ENCODE results near the gene POPDC2. TPM values are rescaled to one million over a fixed set of nuclear protein-coding genes. Genes with fewer than 3 reads are reported as not detected.

POPDC2 gene
- total and polyA plus RNA-seq, 7 donors: 30.7 to 205 (median 137) TPM

DNA sequence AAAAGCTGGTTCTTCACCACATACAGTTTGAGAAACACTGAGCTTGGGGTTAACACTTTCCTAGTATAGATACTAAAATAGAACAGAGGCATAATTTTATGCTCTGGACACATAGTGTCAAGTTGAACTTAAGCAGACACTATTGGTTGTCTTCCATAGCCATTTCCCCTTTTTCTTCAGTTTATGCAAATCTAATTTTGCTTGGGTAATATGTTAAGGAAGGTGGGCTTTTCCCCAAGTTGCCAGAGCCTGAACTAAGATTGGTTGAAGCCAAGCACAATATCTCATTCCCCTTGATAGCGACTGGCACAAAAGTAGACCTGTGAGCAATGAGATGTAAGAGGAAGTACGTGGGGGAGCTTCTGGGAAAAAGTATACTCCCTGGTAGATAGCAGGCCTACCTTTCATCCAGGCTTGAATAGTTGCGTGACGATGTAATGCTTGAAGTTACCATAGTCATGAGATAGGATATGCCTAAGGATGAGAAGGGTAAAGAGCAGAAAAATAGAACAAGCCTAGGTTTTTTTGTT lies 4.5 kb upstream of the POPDC2 start:
- no peak for DNase-seq
- peak; percentile 52 to 71 (median 64) for ATAC-seq
- TF ChIP-seq, protein P1, sequence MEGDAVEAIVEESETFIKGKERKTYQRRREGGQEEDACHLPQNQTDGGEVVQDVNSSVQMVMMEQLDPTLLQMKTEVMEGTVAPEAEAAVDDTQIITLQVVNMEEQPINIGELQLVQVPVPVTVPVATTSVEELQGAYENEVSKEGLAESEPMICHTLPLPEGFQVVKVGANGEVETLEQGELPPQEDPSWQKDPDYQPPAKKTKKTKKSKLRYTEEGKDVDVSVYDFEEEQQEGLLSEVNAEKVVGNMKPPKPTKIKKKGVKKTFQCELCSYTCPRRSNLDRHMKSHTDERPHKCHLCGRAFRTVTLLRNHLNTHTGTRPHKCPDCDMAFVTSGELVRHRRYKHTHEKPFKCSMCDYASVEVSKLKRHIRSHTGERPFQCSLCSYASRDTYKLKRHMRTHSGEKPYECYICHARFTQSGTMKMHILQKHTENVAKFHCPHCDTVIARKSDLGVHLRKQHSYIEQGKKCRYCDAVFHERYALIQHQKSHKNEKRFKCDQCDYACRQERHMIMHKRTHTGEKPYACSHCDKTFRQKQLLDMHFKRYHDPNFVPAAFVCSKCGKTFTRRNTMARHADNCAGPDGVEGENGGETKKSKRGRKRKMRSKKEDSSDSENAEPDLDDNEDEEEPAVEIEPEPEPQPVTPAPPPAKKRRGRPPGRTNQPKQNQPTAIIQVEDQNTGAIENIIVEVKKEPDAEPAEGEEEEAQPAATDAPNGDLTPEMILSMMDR (IDR thresholded peaks at IDR 0.05): no peak
- Histone ChIP-seq H3K27ac (peak overlapping the region; percentile 97), H3K36me3 (ENCODE audit: insufficient read depth in 1 of 2, low read depth in 1 of 2) (peaks cover 0 to 21% of the 10 kb centered on the region in 2 donors), H3K27me3 (ENCODE audit: insufficient read depth in 3 of 3, low read length in 2 of 3) (no peaks in the 10 kb centered on the region), H3K4me1 (peaks cover 54% of the 10 kb centered on the region), H3K4me3 (peak overlapping the region; percentile 22), H3K9me3 (no peaks in the 10 kb centered on the region)
- WGBS, 3 donors: 32 to 57% (median 33%) methylated on average over 4 of the region's 4 CpGs
- intact Hi-C loops (cut with DNase I): no loop called here

DNA sequence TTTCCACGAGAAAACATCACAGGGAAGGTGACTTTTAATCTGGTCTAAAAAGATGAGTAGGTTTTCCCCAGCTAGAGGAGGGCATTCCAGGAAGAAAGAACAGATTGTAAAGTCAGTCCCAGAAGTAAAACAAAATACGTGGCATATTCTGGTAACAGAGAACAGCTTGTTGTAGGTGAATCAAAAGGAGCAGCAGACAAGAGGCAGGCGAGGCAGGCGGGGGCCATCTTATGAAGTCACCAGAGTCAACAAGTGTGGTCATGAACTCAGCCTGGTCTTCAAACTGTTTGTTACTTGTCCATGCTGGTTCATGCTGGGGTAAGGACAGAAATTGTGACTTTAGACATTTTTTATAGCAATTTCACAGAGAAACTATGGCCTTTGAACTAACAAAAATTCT lies 4.0 kb upstream of the POPDC2 start:
- Histone ChIP-seq H3K27me3 (ENCODE audit: insufficient read depth in 3 of 3, low read length in 2 of 3) (no peaks in the 10 kb centered on the region), H3K4me3 (peak overlapping the region; percentile 13), H3K9me3 (no peaks in the 10 kb centered on the region), H3K27ac (peak overlapping the region; percentile 97), H3K4me1 (peaks cover 51% of the 10 kb centered on the region), H3K36me3 (ENCODE audit: insufficient read depth in 1 of 2, low read depth in 1 of 2) (peaks cover 0 to 17% of the 10 kb centered on the region in 2 donors)
- DNase-seq (no peak), ATAC-seq (peak in 1 of 4 donors; percentile 19)
- WGBS, 3 donors: 50 to 74% (median 61%) methylated on average over 4 of the region's 4 CpGs
- TF ChIP-seq, protein P1 (IDR thresholded peaks at IDR 0.05): no peak
- intact Hi-C loops (cut with DNase I): no loop called here

DNA sequence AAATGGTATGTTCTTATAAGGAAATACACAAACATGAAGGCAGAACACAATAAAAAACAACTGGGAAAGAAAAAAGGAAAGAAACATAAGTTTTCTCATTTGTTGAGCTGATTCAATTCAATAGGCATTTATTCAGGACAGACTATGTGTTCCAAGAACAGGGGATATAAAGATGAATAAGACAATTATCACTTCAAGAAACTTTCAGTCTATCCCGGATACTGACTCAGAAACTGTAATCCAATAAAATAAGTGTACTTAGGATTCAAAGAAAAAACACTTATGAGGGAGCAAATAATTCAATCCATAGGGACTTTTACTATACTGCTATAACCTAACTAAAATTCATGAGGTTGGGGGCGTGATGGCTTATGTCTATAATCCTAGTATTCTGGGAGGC lies 3.5 kb upstream of the POPDC2 start:
- intact Hi-C loops (cut with DNase I): no loop called here
- ATAC-seq: no peak
- H3K4me3 ChIP-seq: no peak overlapping the region
- TF ChIP-seq, protein P1 (IDR thresholded peaks at IDR 0.05): no peak
- no peak for DNase-seq
- 67 to 78% (median 71%) methylated on average over 2 of the region's 2 CpGs for WGBS, 3 donors
- H3K27ac ChIP-seq: peak overlapping the region; percentile 97
- no peaks in the 10 kb centered on the region for H3K9me3 ChIP-seq
- peaks cover 51% of the 10 kb centered on the region for H3K4me1 ChIP-seq
- no peaks in the 10 kb centered on the region for H3K27me3 ChIP-seq (ENCODE audit: insufficient read depth in 3 of 3, low read length in 2 of 3)
- peaks cover 0 to 12% of the 10 kb centered on the region in 2 donors for H3K36me3 ChIP-seq (ENCODE audit: insufficient read depth in 1 of 2, low read depth in 1 of 2)

DNA sequence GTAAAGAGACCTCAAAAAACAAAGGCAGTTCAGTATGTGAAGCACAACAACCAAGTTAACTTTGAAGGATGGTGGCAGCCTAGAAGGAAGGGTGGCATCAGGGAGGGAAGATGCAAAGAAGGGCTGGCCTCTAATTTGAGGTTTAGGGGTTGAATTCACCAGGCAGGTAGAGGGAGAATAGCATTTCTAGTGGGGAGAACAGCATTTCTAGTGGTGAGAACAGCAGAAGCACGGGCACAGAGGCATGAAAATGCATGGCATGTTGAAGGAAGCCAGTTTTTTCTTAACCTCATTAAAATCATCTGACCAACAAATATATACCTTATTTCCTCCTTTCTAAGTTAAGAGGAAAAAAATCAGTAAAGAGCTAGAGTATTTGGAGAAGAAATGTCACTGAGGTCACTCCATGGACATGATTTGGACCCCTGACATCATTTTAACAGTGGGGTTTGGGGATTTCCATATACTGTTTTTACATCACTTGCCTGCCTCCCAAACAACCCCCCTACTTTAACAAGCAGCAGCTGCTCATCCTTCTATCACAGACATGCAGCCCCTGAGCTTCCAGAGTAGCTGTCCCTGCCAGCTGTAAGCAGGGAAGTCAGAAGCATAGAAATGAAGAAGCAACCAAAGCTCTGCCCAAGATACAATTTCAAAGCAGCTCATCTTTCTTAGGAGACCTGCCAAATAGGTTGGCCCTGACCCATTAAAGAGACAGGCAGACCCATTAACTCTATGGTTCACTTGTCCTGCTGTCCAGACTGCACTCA lies 2.4 kb upstream of the POPDC2 start:
- intact Hi-C loops (cut with DNase I): no loop called here
- Histone ChIP-seq H3K27ac (peak overlapping the region; percentile 97), H3K4me1 (peaks cover 51% of the 10 kb centered on the region), H3K4me3 (peak overlapping the region; percentile 28), H3K9me3 (no peaks in the 10 kb centered on the region), H3K36me3 (ENCODE audit: insufficient read depth in 1 of 2, low read depth in 1 of 2) (peaks cover 0 to 3% of the 10 kb centered on the region in 2 donors), H3K27me3 (ENCODE audit: insufficient read depth in 3 of 3, low read length in 2 of 3) (no peaks in the 10 kb centered on the region)
- peak; percentile 43 to 63 (median 59) for ATAC-seq
- TF ChIP-seq, protein P1 (IDR thresholded peaks at IDR 0.05): no peak
- WGBS, 3 donors: 26 to 30% (median 29%) methylated on average over 1 of the region's 1 CpG
- DNase-seq: no peak
